Activated gamma-delta T cell treated with Interleukin-2 at 50 U/mL for 16 hours (primary cell): ENCODE measurements around the gene CBR3.

Experiments
- DNase-seq: peaks from one replicate; pipeline ENCODE4 v3.0.0-alpha.2; 2020

The CBR3 gene

GRCh38 chr21:36186506-36187399, 51.9 kb downstream of the CBR3 start:
- no peak for DNase-seq

GRCh38 chr21:36188081-36188681, 53.3 kb downstream of the CBR3 start:
- no peak for DNase-seq

- DNase-seq = no peak
Measured at GRCh38 chr21:36188937-36189336, 54.1 kb downstream of the CBR3 start.

- DNase-seq = no peak
Measured at GRCh38 chr21:36190736-36191135, 55.9 kb downstream of the CBR3 start.

GRCh38 chr21:36193200-36193599, 58.3 kb downstream of the CBR3 start:
- no peak for DNase-seq

- DNase-seq = no peak
Measured at GRCh38 chr21:36194024-36194423, 59.1 kb downstream of the CBR3 start.

GRCh38 chr21:36195613-36196012, 60.7 kb downstream of the CBR3 start:
- DNase-seq = no peak
